Activated CD8-positive, alpha-beta T cell treated with anti-CD3 and anti-CD28 coated beads, Interleukin-2, amount 10 ng/mL, durations not matched to agents 7 days and 5 days (primary cell): ENCODE measurements around the gene GNRHR. TPM values are rescaled to one million over a fixed set of nuclear protein-coding genes. Genes with fewer than 3 reads are reported as not detected.
"Not testable (repeated sequence)": the region's sequence is repeated elsewhere in the genome, so short reads cannot be mapped to it uniquely, and the experiment has no call there.

Source experiments
- ATAC-seq: fragments of 150-1000 bp; cut with Tn5 transposase; one replicate; pipeline ENCODE4 v1.10.0; 2021; ENCODE audit warnings: moderate library complexity
- CTCF ChIA-PET: fragments of 350-600 bp; sonication (Branson Sonifier 250); formaldehyde crosslinking; loops from one replicate; lab custom pipeline; 2021; ENCODE audit warnings: antibody characterized with exemption; lab: Charles Lee
- POLR2A ChIA-PET: fragments of 350-600 bp; sonication (Branson Sonifier 250); formaldehyde crosslinking; loops from one replicate; lab custom pipeline; 2021; ENCODE audit warnings: antibody characterized with exemption; lab: Charles Lee
- DNase-seq: peaks from one replicate; pipeline ENCODE4 v3.0.0-alpha.2; 2020
- H3K27ac Mint-ChIP-seq: one replicate; pipeline ENCODE4 v1.8.0; 2021; ENCODE audit warnings: mild to moderate bottlenecking, mixed read lengths
- H3K27me3 Mint-ChIP-seq: one replicate; pipeline ENCODE4 v1.8.0; 2021; ENCODE audit warnings: low read depth, mixed read lengths
- H3K36me3 Mint-ChIP-seq: one replicate; pipeline ENCODE4 v1.8.0; 2021; ENCODE audit warnings: low read depth, mixed read lengths
- H3K4me1 Mint-ChIP-seq: one replicate; pipeline ENCODE4 v1.8.0; 2021; ENCODE audit warnings: low read depth, mixed read lengths
- H3K4me3 Mint-ChIP-seq: one replicate; pipeline ENCODE4 v1.8.0; 2021; ENCODE audit warnings: mild to moderate bottlenecking, mixed read lengths
- H3K9me3 Mint-ChIP-seq: one replicate; pipeline ENCODE4 v1.8.0; 2022; ENCODE audit warnings: mixed read lengths; ENCODE audit not compliant: insufficient read depth
- total RNA-seq, 2 experiments: library from RNA; stranded (reverse); gene quantifications; one replicate each; pipeline ENCODE4 v1.2.3, GENCODE V29; 2021

GNRHR gene
- total RNA-seq, 2 experiments from 2014 or later: not detected

GRCh38 chr4:67755974-67756373 lies 1.8 kb upstream of the GNRHR start:
- no peak overlapping the region for H3K4me3 Mint-ChIP-seq
- H3K27ac Mint-ChIP-seq: no peak overlapping the region
- CTCF ChIA-PET: interaction anchor here (3.2 kb wide), 1 partner anchor 10 kb away, joined by 29 read pairs; no protein-coding TSS in a partner anchor
- no peaks in the 10 kb centered on the region for H3K27me3 Mint-ChIP-seq
- ATAC-seq (no peak), DNase-seq (no peak)
- no peaks in the 10 kb centered on the region for H3K9me3 Mint-ChIP-seq
- H3K36me3 Mint-ChIP-seq: no peaks in the 10 kb centered on the region
- POLR2A ChIA-PET: no interaction called here
- no peaks in the 10 kb centered on the region for H3K4me1 Mint-ChIP-seq

GRCh38 chr4:67751260-67751659 lies 2.9 kb downstream of the GNRHR start:
- no peaks in the 10 kb centered on the region for H3K36me3 Mint-ChIP-seq
- ATAC-seq (no peak), DNase-seq (no peak)
- no peak overlapping the region for H3K27ac Mint-ChIP-seq
- POLR2A ChIA-PET: no interaction called here
- peaks cover 5% of the 10 kb centered on the region for H3K4me1 Mint-ChIP-seq
- CTCF ChIA-PET: no interaction called here
- H3K9me3 Mint-ChIP-seq: no peaks in the 10 kb centered on the region
- no peaks in the 10 kb centered on the region for H3K27me3 Mint-ChIP-seq
- no peak overlapping the region for H3K4me3 Mint-ChIP-seq

DNA sequence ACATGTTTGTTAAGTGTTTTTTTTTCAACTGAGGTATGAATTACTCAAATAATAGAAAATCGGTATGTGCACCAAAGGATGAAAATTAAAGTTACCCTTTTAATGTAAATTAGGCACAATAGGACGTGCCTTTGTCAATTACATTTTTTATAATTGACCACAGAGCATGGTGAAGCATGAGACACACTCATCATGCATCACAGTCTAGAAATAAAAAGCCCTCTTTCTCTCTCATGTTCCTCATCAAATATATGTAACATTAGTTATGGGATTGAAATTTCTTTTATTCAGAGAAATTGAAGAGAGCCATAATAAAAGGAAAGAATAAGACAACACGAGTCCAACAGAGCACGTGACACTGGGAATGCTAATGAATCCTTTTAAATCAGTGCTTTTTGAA lies 3.5 kb downstream of the GNRHR start:
- Mint-ChIP-seq H3K36me3 (no peaks in the 10 kb centered on the region), H3K4me1 (peaks cover 6% of the 10 kb centered on the region), H3K9me3 (no peaks in the 10 kb centered on the region), H3K27ac (no peak overlapping the region), H3K4me3 (no peak overlapping the region), H3K27me3 (no peaks in the 10 kb centered on the region)
- DNase-seq (no peak), ATAC-seq (no peak)
- CTCF ChIA-PET: no interaction called here
- POLR2A ChIA-PET: no interaction called here

GRCh38 chr4:67749286-67749685 lies 4.9 kb downstream of the GNRHR start:
- ChIA-PET CTCF (interaction anchor here (1.2 kb wide), 1 partner anchor 10 kb away, joined by 6 read pairs; no protein-coding TSS in a partner anchor), POLR2A (no interaction called here)
- DNase-seq (no peak), ATAC-seq (no peak)
- Mint-ChIP-seq H3K4me3 (no peak overlapping the region), H3K27me3 (no peaks in the 10 kb centered on the region), H3K27ac (no peak overlapping the region), H3K36me3 (no peaks in the 10 kb centered on the region), H3K9me3 (no peaks in the 10 kb centered on the region), H3K4me1 (peaks cover 6% of the 10 kb centered on the region)

GRCh38 chr4:67746797-67747495 lies 7.2 kb downstream of the GNRHR start:
- CTCF ChIA-PET: interaction anchor here (0.6 to 3.6 kb wide), 27 partner anchors 9 to 266 kb away, joined by 3 to 29 read pairs (median 5); partner anchors contain the start of gene UBA6
- Mint-ChIP-seq H3K4me3 (no peak overlapping the region), H3K9me3 (no peaks in the 10 kb centered on the region), H3K4me1 (peaks cover 6% of the 10 kb centered on the region), H3K27ac (no peak overlapping the region), H3K27me3 (no peaks in the 10 kb centered on the region), H3K36me3 (no peaks in the 10 kb centered on the region)
- no peak for DNase-seq
- POLR2A ChIA-PET: no interaction called here
- no peak for ATAC-seq

DNA sequence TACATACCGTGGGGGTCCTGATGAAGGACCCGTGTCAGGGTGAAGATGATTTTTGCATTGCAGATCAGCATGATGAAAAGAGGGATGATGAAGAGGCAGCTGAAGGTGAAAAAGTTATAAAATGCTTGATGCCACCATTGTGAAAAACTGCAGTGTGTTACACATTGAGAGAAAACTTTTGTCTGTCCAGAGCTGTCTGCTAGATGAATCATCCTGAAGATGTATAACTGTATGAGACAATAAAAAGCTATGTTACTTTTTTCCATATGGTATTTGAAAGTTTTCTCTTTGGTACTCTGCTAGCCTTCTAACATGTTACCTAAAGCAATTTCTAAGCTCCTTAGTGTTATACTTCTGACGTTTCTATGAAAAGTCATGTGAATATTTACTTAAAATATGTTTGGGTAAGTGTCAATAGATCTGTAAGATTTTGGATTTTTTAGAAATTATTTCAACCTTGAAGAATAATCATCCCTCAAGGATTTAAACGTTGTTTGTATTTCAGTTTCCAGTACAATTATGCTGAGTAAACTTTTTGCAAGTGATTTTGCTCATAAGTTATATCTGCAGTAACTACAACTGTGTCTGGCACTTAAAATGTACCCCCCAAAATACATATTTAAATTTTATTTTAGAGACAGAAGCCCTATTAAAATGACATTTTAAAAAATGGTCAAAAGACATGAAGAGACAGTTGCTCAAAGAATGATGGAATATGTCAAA lies 9.5 kb downstream of the GNRHR start:
- DNase-seq (no peak), ATAC-seq (no peak)
- Mint-ChIP-seq H3K27me3 (no peaks in the 10 kb centered on the region), H3K36me3 (no peaks in the 10 kb centered on the region), H3K27ac (no peak overlapping the region), H3K4me1 (peaks cover 6% of the 10 kb centered on the region), H3K9me3 (no peaks in the 10 kb centered on the region), H3K4me3 (no peak overlapping the region)
- POLR2A ChIA-PET: interaction anchor here (0.7 kb wide), 1 partner anchor 43 kb away, joined by 3 read pairs; the partner anchor contains the start of gene UBA6
- CTCF ChIA-PET: interaction anchor here (0.8 to 3.6 kb wide), 7 partner anchors 10 to 166 kb away, joined by 4 to 29 read pairs (median 4); no protein-coding TSS in a partner anchor

GRCh38 chr4:67743194-67743593 lies 11.0 kb downstream of the GNRHR start:
- Mint-ChIP-seq H3K27ac (no peak overlapping the region), H3K4me1 (peaks cover 6% of the 10 kb centered on the region), H3K27me3 (no peaks in the 10 kb centered on the region), H3K4me3 (no peak overlapping the region), H3K36me3 (no peaks in the 10 kb centered on the region), H3K9me3 (no peaks in the 10 kb centered on the region)
- DNase-seq (no peak), ATAC-seq (no peak)
- ChIA-PET CTCF (no interaction called here), POLR2A (no interaction called here)

DNA sequence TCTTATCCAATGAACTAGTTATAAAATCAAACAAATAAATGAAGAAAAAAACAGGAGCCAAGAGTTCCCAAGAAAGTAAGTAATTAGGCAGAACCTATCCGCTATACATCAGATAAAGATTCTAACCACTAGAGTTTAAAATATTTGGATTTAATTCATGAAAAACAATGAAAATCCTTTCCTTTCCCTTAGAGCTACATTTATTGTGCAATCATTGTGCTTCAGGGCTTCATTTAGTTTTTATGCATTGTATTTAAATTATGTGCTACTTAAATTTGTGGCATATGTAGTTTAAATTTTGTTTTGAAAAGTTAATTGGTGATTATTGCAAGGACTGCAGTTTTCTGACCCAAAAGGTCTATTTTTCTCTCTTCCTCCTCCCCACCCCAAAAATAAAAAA lies 17.9 kb downstream of the GNRHR start:
- DNase-seq: no peak
- ChIA-PET POLR2A (no interaction called here), CTCF (interaction anchor here (1.1 to 1.2 kb wide), 2 partner anchors 11 to 190 kb away, joined by 3 to 4 read pairs; no protein-coding TSS in a partner anchor)
- no peak overlapping the region for H3K27ac Mint-ChIP-seq
- no peak overlapping the region for H3K4me3 Mint-ChIP-seq
- no peak for ATAC-seq
- no peaks in the 10 kb centered on the region for H3K27me3 Mint-ChIP-seq
- no peaks in the 10 kb centered on the region for H3K9me3 Mint-ChIP-seq
- peaks cover 6% of the 10 kb centered on the region for H3K36me3 Mint-ChIP-seq
- no peaks in the 10 kb centered on the region for H3K4me1 Mint-ChIP-seq

GRCh38 chr4:67735325-67735724 lies 18.9 kb downstream of the GNRHR start:
- CTCF ChIA-PET: interaction anchor here (1.1 to 1.5 kb wide), 3 partner anchors 9 to 189 kb away, joined by 3 to 4 read pairs (median 4); no protein-coding TSS in a partner anchor
- Mint-ChIP-seq H3K4me1 (no peaks in the 10 kb centered on the region), H3K27me3 (no peaks in the 10 kb centered on the region), H3K9me3 (no peaks in the 10 kb centered on the region), H3K4me3 (no peak overlapping the region), H3K27ac (no peak overlapping the region), H3K36me3 (peaks cover 10% of the 10 kb centered on the region)
- POLR2A ChIA-PET: no interaction called here
- ATAC-seq: no peak
- DNase-seq: no peak

DNA sequence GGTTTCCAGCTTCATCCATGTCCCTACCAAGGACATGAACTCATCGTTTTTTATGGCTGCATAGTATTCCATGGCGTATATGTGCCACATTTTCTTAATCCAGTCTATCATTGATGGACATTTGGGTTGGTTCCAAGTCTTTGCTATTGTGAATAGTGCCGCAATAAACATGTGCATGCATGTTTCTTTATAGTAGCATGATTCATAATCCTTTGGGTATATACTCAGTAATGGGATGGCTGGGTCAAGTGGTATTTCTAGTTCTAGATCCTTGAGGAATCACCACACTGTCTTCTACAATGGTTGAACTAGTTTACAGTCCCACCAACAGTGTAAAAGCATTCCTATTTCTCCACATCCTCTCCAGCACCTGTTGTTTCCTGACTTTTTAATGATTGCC lies 23.7 kb downstream of the GNRHR start:
- POLR2A ChIA-PET, H3K4me3 Mint-ChIP-seq, H3K27ac Mint-ChIP-seq, H3K9me3 Mint-ChIP-seq, DNase-seq, H3K27me3 Mint-ChIP-seq, CTCF ChIA-PET, H3K4me1 Mint-ChIP-seq, ATAC-seq: not testable (repeated sequence)
- peaks cover 31% of the 10 kb centered on the region for H3K36me3 Mint-ChIP-seq

GRCh38 chr4:67727124-67727850 lies 26.9 kb downstream of the GNRHR start:
- H3K27ac Mint-ChIP-seq: no peak overlapping the region
- CTCF ChIA-PET: interaction anchor here (0.8 to 2.0 kb wide), 2 partner anchors 17 to 19 kb away, joined by 4 to 6 read pairs; no protein-coding TSS in a partner anchor
- ATAC-seq: no peak

More at GRCh38 chr4:67727124-67727850, 26.9 kb downstream of the GNRHR start:
- Mint-ChIP-seq H3K9me3 (no peaks in the 10 kb centered on the region), H3K36me3 (peaks cover 36% of the 10 kb centered on the region), H3K4me3 (no peak overlapping the region), H3K4me1 (peaks cover 2% of the 10 kb centered on the region), H3K27me3 (no peaks in the 10 kb centered on the region)
- DNase-seq: no peak
- POLR2A ChIA-PET: no interaction called here
